SK-N-SH (cell line): ENCODE data around the gene LONRF2. TPM values are rescaled to one million over a fixed set of nuclear protein-coding genes. Genes with fewer than 3 reads are reported as not detected.
A peak's percentile ranks its signal among the peaks of the same experiment; 100 is the strongest.

ENCODE experiments used
- CTCF ChIA-PET: fragments of 300-600, 350-600 bp; formaldehyde crosslinking; extraction: SDS; loops from one replicate; lab custom pipeline; 2021; lab: Yijun Ruan, JAX
- POLR2A ChIA-PET: fragments of 350-600 bp; sonication (Branson Sonifier 250); formaldehyde crosslinking; extraction: SDS; loops from one replicate; lab custom pipeline; 2020; ENCODE audit warnings: antibody characterized with exemption, inconsistent platforms; lab: Yijun Ruan, JAX
- DNase-seq: peaks from one replicate; pipeline ENCODE4 v3.0.0; 2012
- H2AFZ ChIP-seq: fragments of 200-600 bp; sonication (generic); 2 replicates; pipeline ENCODE4 v1.8.1; 2016; ENCODE audit warnings: antibody characterized with exemption, mild to moderate bottlenecking, low read depth
- H3F3A ChIP-seq: fragments of 200-600 bp; sonication (generic); replicated peaks from 2 replicates; pipeline ENCODE3; 2016; ENCODE audit warnings: antibody characterized with exemption, mild to moderate bottlenecking; ENCODE audit not compliant: insufficient read depth
- H3K27ac ChIP-seq, 2 experiments: fragments of 200-500 bp in 1 of 2; fragments of 200-600 bp in 1 of 2; sonication (Bioruptor generic) in 1 of 2; sonication (generic), shearing (Covaris generic) in 1 of 2; 2 replicates each; pipeline versions ENCODE4 v1.5.1 to v1.6.1; 2014 to 2016; ENCODE audit warnings: low read depth in 2 of 2, inconsistent platforms in 1 of 2, low read length in 1 of 2, mild to moderate bottlenecking in 1 of 2, mixed read lengths in 1 of 2
- H3K27me3 ChIP-seq: fragments of 200-600 bp; sonication (generic), shearing (Covaris generic); 2 replicates; pipeline ENCODE4 v1.6.1; 2016; ENCODE audit warnings: mixed run types; ENCODE audit not compliant: insufficient read depth
- H3K36me3 ChIP-seq, 2 experiments: fragments of 200-500 bp in 1 of 2; fragments of 200-600 bp in 1 of 2; sonication (Bioruptor generic) in 1 of 2; sonication (generic) in 1 of 2; replicated peaks in 1 of 2; 2 replicates each; pipeline versions ENCODE3 to v1.5.1; 2014 to 2016; ENCODE audit warnings: low read length in 1 of 2, mild to moderate bottlenecking in 1 of 2; ENCODE audit not compliant: insufficient read depth in 2 of 2, control insufficient read depth in 1 of 2
- H3K4me1 ChIP-seq, 2 experiments: fragments of 200-500 bp in 1 of 2; fragments of 200-600 bp in 1 of 2; sonication (Bioruptor generic) in 1 of 2; sonication (generic), shearing (Covaris generic) in 1 of 2; 2 replicates each; pipeline versions ENCODE4 v1.5.1 to v1.6.1; 2014 to 2016; ENCODE audit warnings: low read depth in 1 of 2, low read length in 1 of 2, mixed run types in 1 of 2; ENCODE audit not compliant: insufficient read depth in 2 of 2, control insufficient read depth in 1 of 2
- H3K4me2 ChIP-seq: fragments of 200-600 bp; sonication (generic), shearing (Covaris generic); 2 replicates; pipeline ENCODE4 v1.6.1; 2017; ENCODE audit warnings: mixed run types
- H3K4me3 ChIP-seq, 2 experiments: fragments of 200-500 bp in 1 of 2; fragments of 200-600 bp in 1 of 2; sonication (Bioruptor generic) in 1 of 2; sonication (generic), shearing (Covaris generic) in 1 of 2; 2 replicates each; pipeline versions ENCODE4 v1.5.1 to v1.8.1; 2014 to 2016; ENCODE audit warnings: low read depth in 2 of 2, inconsistent platforms in 1 of 2, low read length in 1 of 2, mild to moderate bottlenecking in 1 of 2, mixed read lengths in 1 of 2, moderate library complexity in 1 of 2
- H3K79me2 ChIP-seq: fragments of 200-600 bp; sonication (generic); 2 replicates; pipeline ENCODE4 v1.8.1; 2017; ENCODE audit warnings: mild to moderate bottlenecking; ENCODE audit not compliant: insufficient read depth
- H3K9ac ChIP-seq: fragments of 200-600 bp; sonication (generic); 2 replicates; pipeline ENCODE4 v1.6.1; 2017; ENCODE audit warnings: mixed run types
- H3K9me2 ChIP-seq: fragments of 200-600 bp; sonication (generic); 2 replicates; pipeline ENCODE4 v1.6.1; 2017; ENCODE audit warnings: mixed run types
- H3K9me3 ChIP-seq: fragments of 200-600 bp; sonication (generic); 2 replicates; pipeline ENCODE4 v1.6.1; 2017; ENCODE audit warnings: mixed run types, mild to moderate bottlenecking, moderate library complexity
- H4K20me1 ChIP-seq: fragments of 200-600 bp; sonication (generic); 2 replicates; pipeline ENCODE4 v1.6.1; 2017; ENCODE audit warnings: mild to moderate bottlenecking, mixed run types; ENCODE audit not compliant: insufficient read depth
- CHD2 ChIP-seq: fragments of 150-350 bp; IDR thresholded peaks from 2 replicates; pipeline ENCODE4 v1.6.1; 2018; ENCODE audit warnings: low read length; ENCODE audit not compliant: partially characterized antibody
- ELF1 ChIP-seq: IDR thresholded peaks from 2 replicates; pipeline ENCODE4 v1.4.0; 2012
- EZH2phosphoT487 ChIP-seq: fragments of 200-600 bp; sonication (generic); IDR thresholded peaks from 2 replicates; pipeline ENCODE4 v1.6.1; 2017; ENCODE audit warnings: low read depth, mixed run types, mild to moderate bottlenecking, antibody characterized with exemption, moderate library complexity, borderline replicate concordance
- FOSL2 ChIP-seq: IDR thresholded peaks from 2 replicates; pipeline ENCODE4 v1.4.0; 2012; ENCODE audit warnings: low read depth, mild to moderate bottlenecking, moderate library complexity, borderline replicate concordance
- FOXM1 ChIP-seq: IDR thresholded peaks from 2 replicates; pipeline ENCODE4 v1.4.0; 2012; ENCODE audit warnings: low read depth, mild to moderate bottlenecking
- GABPA ChIP-seq: IDR thresholded peaks from 2 replicates; pipeline ENCODE4 v1.4.0; 2012; ENCODE audit warnings: low read depth, mild to moderate bottlenecking
- GATA2 ChIP-seq: sonication (generic); formaldehyde crosslinking; IDR thresholded peaks from 2 replicates; pipeline ENCODE4 v1.5.0; 2020; ENCODE audit warnings: mild to moderate bottlenecking, missing genetic modification reagents
- IRF3 ChIP-seq: fragments of 150-350 bp; IDR thresholded peaks from 2 replicates; pipeline ENCODE4 v1.6.1; 2016; ENCODE audit warnings: mild to moderate bottlenecking, low read depth, low read length
- MEF2A ChIP-seq: IDR thresholded peaks from 2 replicates; pipeline ENCODE4 v1.4.0; 2012; ENCODE audit warnings: low read depth, borderline replicate concordance
- MXI1 ChIP-seq: IDR thresholded peaks from 2 replicates; pipeline ENCODE4 v1.6.1; 2012; ENCODE audit warnings: mild to moderate bottlenecking, low read depth, low read length, improper control_type of control experiment
- NRF1 ChIP-seq: IDR thresholded peaks from 2 replicates; pipeline ENCODE4 v1.6.1; 2012; ENCODE audit warnings: low read depth, mild to moderate bottlenecking, low read length
- RAD21 ChIP-seq: IDR thresholded peaks from 2 replicates; pipeline ENCODE4 v1.6.1; 2012; ENCODE audit warnings: mild to moderate bottlenecking, low read length
- RCOR1 ChIP-seq: fragments of 150-350 bp; IDR thresholded peaks from 2 replicates; pipeline ENCODE4 v1.6.1; 2017; ENCODE audit warnings: antibody characterized with exemption, low read length
- REST ChIP-seq: IDR thresholded peaks from 2 replicates; pipeline ENCODE4 v1.6.1; 2012; ENCODE audit warnings: mild to moderate bottlenecking, low read depth, low read length, moderate library complexity
- RFX5 ChIP-seq: IDR thresholded peaks from 2 replicates; pipeline ENCODE4 v1.6.1; 2012; ENCODE audit warnings: mild to moderate bottlenecking, improper control_type of control experiment, low read length
- RXRA ChIP-seq: IDR thresholded peaks from 2 replicates; pipeline ENCODE4 v1.4.0; 2012; ENCODE audit warnings: low read depth, mild to moderate bottlenecking, borderline replicate concordance
- SMC3 ChIP-seq: IDR thresholded peaks from 2 replicates; pipeline ENCODE4 v1.6.1; 2012; ENCODE audit warnings: low read depth, low read length, improper control_type of control experiment
- TAF1 ChIP-seq: IDR thresholded peaks from 2 replicates; pipeline ENCODE4 v1.6.1; 2012; ENCODE audit warnings: low read depth, mild to moderate bottlenecking, low read length, moderate library complexity, borderline replicate concordance
- TCF12 ChIP-seq: IDR thresholded peaks from 2 replicates; pipeline ENCODE4 v1.4.0; 2012
- TEAD4 ChIP-seq: IDR thresholded peaks from 2 replicates; pipeline ENCODE4 v1.4.0; 2012; ENCODE audit warnings: mild to moderate bottlenecking, borderline replicate concordance; ENCODE audit not compliant: insufficient read depth
- USF1 ChIP-seq: IDR thresholded peaks from 2 replicates; pipeline ENCODE4 v1.4.0; 2012; ENCODE audit warnings: low read depth, borderline replicate concordance
- ZBTB33 ChIP-seq: IDR thresholded peaks from 2 replicates; pipeline ENCODE4 v1.4.0; 2012; ENCODE audit warnings: low read depth, borderline replicate concordance
- WGBS: methylation state at CpG from one replicate; pipeline ENCODE4 v1.1.6; 2017; ENCODE audit warnings: low lambda C conversion rate; 5-methylcytosine and 5-hydroxymethylcytosine counted together
- polyA plus RNA-seq, 3 experiments: library from polyadenylated mRNA; depleted of rRNA; stranded (reverse); fragments of >200 nt; gene quantifications; 2 replicates each; pipeline ENCODE4 v1.2.3, GENCODE V29; 2012

Gene LONRF2
- polyA plus RNA-seq, 1 of the 3 experiments (the other 2 are of a cell fraction): 2.0 TPM

- TF ChIP-seq FOSL2 (peak; percentile 93), TAF1 (peak; percentile 9; the same call in 1 of the 2 replicates), MXI1 (no peak), RXRA (peak; percentile 72; the same call in 1 of the 2 replicates), NRF1 (no peak), ELF1 (peak; percentile 31; the same call in 1 of the 2 replicates), FOXM1 (0 out of 2 replicates have a peak, but pooled peaks have one; percentile 14), GABPA (no peak), ZBTB33 (peak; percentile 15; the same call in 1 of the 2 replicates)
These were observed 30.2 kb downstream of the LONRF2 start (continued) for GRCh38 chr2:100292022-100292580.

- POLR2A ChIA-PET: interaction anchor here (0.7 to 1.4 kb wide), 2 partner anchors 31 to 126 kb away, joined by 3 to 4 read pairs; partner anchors contain the start of genes CHST10 and LONRF2
- WGBS: 32% methylated on average over 13 of the region's 13 CpGs
- no peaks in the 10 kb centered on the region for H3K36me3 ChIP-seq
- H2AFZ ChIP-seq: peak overlapping the region; percentile 72
- H3K4me1 ChIP-seq: peaks cover 26 to 38% of the 10 kb centered on the region in 2 experiments
- H3K9ac ChIP-seq: peak overlapping the region; percentile 62
- no peaks in the 10 kb centered on the region for H3K27me3 ChIP-seq
- DNase-seq: peak; percentile 67
- CTCF ChIA-PET: interaction anchor here (0.8 to 6.1 kb wide), 5 partner anchors 29 to 566 kb away, joined by 3 to 58 read pairs (median 4); no protein-coding TSS in a partner anchor
- no peaks in the 10 kb centered on the region for H3K9me2 ChIP-seq
- no peaks in the 10 kb centered on the region for H3K9me3 ChIP-seq
- H3K27ac ChIP-seq: peak overlapping the region; percentile 86 to 97
- H3K79me2 ChIP-seq: no peaks in the 10 kb centered on the region
- peaks cover 29% of the 10 kb centered on the region for H3F3A ChIP-seq
- peak overlapping the region; percentile 53 for H3K4me2 ChIP-seq
- H4K20me1 ChIP-seq: no peaks in the 10 kb centered on the region
- no peak overlapping the region for H3K4me3 ChIP-seq
- TF ChIP-seq NRF1 (no peak), GATA2 (CRISPR knock-in tag) (peak; percentile 70), SMC3 (no peak), USF1 (peak; percentile 34; the same call in 1 of the 2 replicates), TCF12 (peak; percentile 93), TEAD4 (peak; percentile 51; the same call in 1 of the 2 replicates), EZH2phosphoT487 (no peak), TAF1 (0 out of 2 replicates have a peak, but pooled peaks have one; percentile 53), RXRA (peak; percentile 80), CHD2 (peak; percentile 22), MEF2A (no peak), RCOR1 (no peak), RFX5 (0 out of 2 replicates have a peak, but pooled peaks have one; percentile 20), RAD21 (no peak), IRF3 (no peak), REST (0 out of 2 replicates have a peak, but pooled peaks have one; percentile 44)
These were observed 30.9 kb downstream of the LONRF2 start for GRCh38 chr2:100291152-100291970.
